Hepatocyte (in vitro differentiated cells): Measurements from ENCODE around the gene CD3G. TPM values are rescaled to one million over a fixed set of nuclear protein-coding genes. Genes with fewer than 3 reads are reported as not detected.

Experiments
- DNase-seq: peaks from one replicate; pipeline ENCODE4 v3.0.0-alpha.2; 2016; ENCODE audit warnings: low spot score
- H2AFZ ChIP-seq: fragments of 200-600 bp; sonication (generic); 2 replicates; pipeline ENCODE4 v1.6.0; 2016; ENCODE audit warnings: antibody characterized with exemption, mild to moderate bottlenecking
- H3K27ac ChIP-seq: fragments of 200-600 bp; sonication (generic); 2 replicates; pipeline ENCODE4 v1.5.1; 2016; ENCODE audit warnings: mild to moderate bottlenecking
- H3K27me3 ChIP-seq: fragments of 200-600 bp; sonication (generic); 2 replicates; pipeline ENCODE4 v1.6.1; 2016
- H3K36me3 ChIP-seq: fragments of 200-600 bp; sonication (generic); replicated peaks from 2 replicates; pipeline ENCODE4 v1.5.1; 2016; ENCODE audit warnings: low read depth; ENCODE audit not compliant: insufficient read depth
- H3K4me1 ChIP-seq: fragments of 200-600 bp; sonication (generic); 2 replicates; pipeline ENCODE4 v1.5.1; 2016; ENCODE audit warnings: mild to moderate bottlenecking, moderate library complexity; ENCODE audit not compliant: insufficient read depth
- H3K4me2 ChIP-seq: fragments of 200-600 bp; sonication (generic); 2 replicates; pipeline ENCODE4 v1.6.0; 2016
- H3K4me3 ChIP-seq: fragments of 200-600 bp; sonication (generic); 2 replicates; pipeline ENCODE4 v1.5.1; 2016; ENCODE audit warnings: mild to moderate bottlenecking
- H3K79me2 ChIP-seq: fragments of 200-600 bp; sonication (generic); 2 replicates; pipeline ENCODE4 v1.6.0; 2017; ENCODE audit warnings: mild to moderate bottlenecking
- H3K9me2 ChIP-seq: fragments of 200-600 bp; sonication (generic); replicated peaks from 2 replicates; pipeline ENCODE4 v1.6.0; 2017; ENCODE audit warnings: mild to moderate bottlenecking; ENCODE audit not compliant: insufficient read depth
- H3K9me3 ChIP-seq: fragments of 200-600 bp; sonication (generic); 2 replicates; pipeline ENCODE4 v1.5.1; 2016; ENCODE audit warnings: low read depth, mild to moderate bottlenecking
- H4K20me1 ChIP-seq: fragments of 200-600 bp; sonication (generic); 2 replicates; pipeline ENCODE4 v1.6.0; 2016; ENCODE audit warnings: mild to moderate bottlenecking; ENCODE audit not compliant: insufficient read depth, poor library complexity, severe bottlenecking
- EZH2 ChIP-seq: fragments of 200-600 bp; sonication (generic); IDR thresholded peaks from 2 replicates; pipeline ENCODE4 v1.6.1; 2016; ENCODE audit warnings: antibody characterized with exemption, mild to moderate bottlenecking, borderline replicate concordance
- EZH2phosphoT487 ChIP-seq: fragments of 200-600 bp; sonication (generic); IDR thresholded peaks from one replicate; pipeline ENCODE4 v1.6.1; 2018; ENCODE audit warnings: antibody characterized with exemption, mild to moderate bottlenecking, low read depth, moderate library complexity; ENCODE audit not compliant: unreplicated experiment, severe bottlenecking
- WGBS: methylation state at CpG from one replicate; pipeline ENCODE4 v1.1.6; 2016; ENCODE audit warnings: low lambda C conversion rate; ENCODE audit errors: missing lambda C conversion rate; 5-methylcytosine and 5-hydroxymethylcytosine counted together
- polyA plus RNA-seq: library from polyadenylated mRNA; unstranded; fragments of >200 nt; fragmentation: Nextera tagmentation; extraction: Ambion mirVana; gene quantifications from 2 replicates; pipeline ENCODE4 v1.2.1, GENCODE V29; 2016
- total RNA-seq: library from RNA; depleted of rRNA; stranded (reverse); fragments of >200 nt; gene quantifications from 2 replicates; pipeline ENCODE4 v1.2.3, GENCODE V29; 2014
- TF ChIP-seq, protein P1 (sequence below): fragments of 200-600 bp; sonication (generic); IDR thresholded peaks from 2 replicates; pipeline ENCODE4 v1.5.1; 2016; ENCODE audit warnings: antibody characterized with exemption, mild to moderate bottlenecking; ENCODE audit not compliant: poor library complexity

The CD3G gene
- total and polyA plus RNA-seq, 2 experiments from 2014 or later = 0.11 to 0.50 TPM

DNA sequence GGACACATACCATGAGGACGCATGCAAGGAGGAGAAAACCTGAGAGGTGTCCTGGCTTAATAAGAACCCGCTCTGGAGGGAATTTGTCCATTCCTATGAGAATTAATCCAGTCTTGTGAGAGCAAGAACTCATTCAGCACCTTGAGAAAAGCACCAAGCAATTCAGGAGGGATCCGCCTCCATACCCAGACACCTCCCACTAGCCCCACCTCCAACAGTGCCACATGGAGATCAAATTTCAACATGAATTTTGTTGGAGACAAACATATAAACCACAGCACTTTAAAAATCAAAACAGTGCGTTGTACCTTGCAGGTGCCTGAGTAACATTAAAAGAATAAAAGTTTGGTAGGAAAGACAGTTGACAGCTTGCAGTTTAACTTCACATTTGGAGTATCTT is 26.6 kb downstream of the CD3G start:
- H2AFZ ChIP-seq = no peak overlapping the region
- no peak for TF ChIP-seq EZH2
- TF ChIP-seq EZH2phosphoT487 = no peak
- TF ChIP-seq, protein P1, sequence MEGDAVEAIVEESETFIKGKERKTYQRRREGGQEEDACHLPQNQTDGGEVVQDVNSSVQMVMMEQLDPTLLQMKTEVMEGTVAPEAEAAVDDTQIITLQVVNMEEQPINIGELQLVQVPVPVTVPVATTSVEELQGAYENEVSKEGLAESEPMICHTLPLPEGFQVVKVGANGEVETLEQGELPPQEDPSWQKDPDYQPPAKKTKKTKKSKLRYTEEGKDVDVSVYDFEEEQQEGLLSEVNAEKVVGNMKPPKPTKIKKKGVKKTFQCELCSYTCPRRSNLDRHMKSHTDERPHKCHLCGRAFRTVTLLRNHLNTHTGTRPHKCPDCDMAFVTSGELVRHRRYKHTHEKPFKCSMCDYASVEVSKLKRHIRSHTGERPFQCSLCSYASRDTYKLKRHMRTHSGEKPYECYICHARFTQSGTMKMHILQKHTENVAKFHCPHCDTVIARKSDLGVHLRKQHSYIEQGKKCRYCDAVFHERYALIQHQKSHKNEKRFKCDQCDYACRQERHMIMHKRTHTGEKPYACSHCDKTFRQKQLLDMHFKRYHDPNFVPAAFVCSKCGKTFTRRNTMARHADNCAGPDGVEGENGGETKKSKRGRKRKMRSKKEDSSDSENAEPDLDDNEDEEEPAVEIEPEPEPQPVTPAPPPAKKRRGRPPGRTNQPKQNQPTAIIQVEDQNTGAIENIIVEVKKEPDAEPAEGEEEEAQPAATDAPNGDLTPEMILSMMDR = no peak
- H3K79me2 ChIP-seq = peaks cover 6% of the 10 kb centered on the region
- H3K27ac ChIP-seq = no peak overlapping the region
- 93% methylated on average over 4 of the region's 4 CpGs for WGBS
- no peaks in the 10 kb centered on the region for H3K4me1 ChIP-seq
- H4K20me1 ChIP-seq = no peaks in the 10 kb centered on the region
- no peak overlapping the region for H3K4me3 ChIP-seq
- no peaks in the 10 kb centered on the region for H3K27me3 ChIP-seq
- H3K4me2 ChIP-seq = no peak overlapping the region
- no peaks in the 10 kb centered on the region for H3K9me3 ChIP-seq
- no peaks in the 10 kb centered on the region for H3K9me2 ChIP-seq
- peaks cover 4% of the 10 kb centered on the region for H3K36me3 ChIP-seq
- DNase-seq = no peak

DNA sequence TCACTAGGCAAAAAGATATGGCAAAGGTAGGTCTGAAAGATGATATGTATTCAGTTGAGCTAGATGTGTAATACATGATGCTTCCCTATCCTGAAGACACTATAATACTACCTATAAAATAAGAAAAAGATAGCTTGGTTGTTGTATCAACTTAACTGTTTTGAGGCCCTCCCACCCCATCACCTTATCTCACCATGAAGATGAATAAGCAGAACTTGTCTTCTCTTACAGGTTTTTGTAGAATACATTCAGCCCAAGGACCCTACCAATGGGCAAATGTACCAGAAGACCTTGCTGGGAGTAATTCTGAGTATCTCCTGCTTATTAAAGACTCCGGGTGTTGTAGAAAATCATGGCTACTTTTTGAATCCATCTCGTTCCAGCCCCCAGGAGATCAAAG is 29.1 kb downstream of the CD3G start:
- Histone ChIP-seq H4K20me1 (no peaks in the 10 kb centered on the region), H3K9me2 (no peaks in the 10 kb centered on the region), H3K4me3 (no peak overlapping the region), H3K36me3 (peaks cover 4% of the 10 kb centered on the region), H3K4me2 (no peak overlapping the region), H3K9me3 (no peaks in the 10 kb centered on the region), H3K79me2 (no peaks in the 10 kb centered on the region), H3K27ac (no peak overlapping the region), H2AFZ (no peak overlapping the region), H3K27me3 (no peaks in the 10 kb centered on the region), H3K4me1 (no peaks in the 10 kb centered on the region)
- TF ChIP-seq, protein P1 = no peak
- TF ChIP-seq EZH2phosphoT487 (no peak), EZH2 (no peak)
- WGBS = 92% methylated on average over 2 of the region's 2 CpGs
- no peak for DNase-seq

DNA sequence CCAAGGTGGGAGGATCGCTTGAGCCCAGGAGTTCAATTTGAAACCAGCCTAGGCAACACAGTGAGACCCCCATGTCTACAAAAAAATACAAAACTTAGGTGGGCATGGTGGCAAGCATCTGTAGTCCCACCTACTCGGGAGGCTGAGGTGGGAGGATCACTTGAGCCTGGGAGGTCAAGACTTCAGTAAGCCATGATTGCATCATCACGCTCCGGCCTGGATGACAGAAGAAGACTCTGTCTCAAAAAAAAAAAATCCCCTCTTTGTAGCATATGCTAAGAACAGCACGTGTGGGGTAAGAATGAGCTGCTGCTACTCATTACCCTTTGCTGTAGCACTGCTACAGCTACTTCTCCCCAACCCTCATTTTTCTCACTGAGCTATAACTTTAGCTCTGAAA is 29.7 kb downstream of the CD3G start:
- no peaks in the 10 kb centered on the region for H4K20me1 ChIP-seq
- H3K79me2 ChIP-seq = no peaks in the 10 kb centered on the region
- no peak overlapping the region for H3K27ac ChIP-seq
- TF ChIP-seq EZH2 = no peak
- TF ChIP-seq, protein P1 = no peak
- no peak for TF ChIP-seq EZH2phosphoT487
- H3K4me3 ChIP-seq = no peak overlapping the region
- no peaks in the 10 kb centered on the region for H3K9me2 ChIP-seq
- no peaks in the 10 kb centered on the region for H3K9me3 ChIP-seq
- H3K27me3 ChIP-seq = no peaks in the 10 kb centered on the region
- peaks cover 4% of the 10 kb centered on the region for H3K36me3 ChIP-seq
- no peak for DNase-seq
- no peak overlapping the region for H2AFZ ChIP-seq
- 99% methylated on average over 5 of the region's 5 CpGs for WGBS
- H3K4me1 ChIP-seq = no peaks in the 10 kb centered on the region
- H3K4me2 ChIP-seq = no peak overlapping the region

DNA sequence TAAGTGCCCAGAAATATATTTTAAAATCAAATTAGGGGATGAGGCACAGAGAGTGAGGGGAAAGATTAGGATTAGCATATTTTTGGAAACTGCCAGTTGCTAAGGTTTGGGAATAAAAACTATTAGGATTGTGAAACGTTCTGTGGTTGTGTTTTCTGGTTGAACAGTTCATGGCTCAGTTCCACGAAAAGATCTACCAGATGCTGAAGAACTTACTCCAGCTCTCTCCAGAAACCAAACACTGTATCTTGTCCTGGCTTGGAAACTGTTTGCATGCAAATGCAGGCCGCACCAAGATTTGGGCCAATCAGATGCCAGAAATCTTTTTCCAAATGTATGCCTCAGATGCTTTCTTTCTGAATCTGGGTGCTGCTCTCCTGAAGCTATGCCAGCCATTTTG is 30.6 kb downstream of the CD3G start:
- H3K4me1 ChIP-seq = no peaks in the 10 kb centered on the region
- TF ChIP-seq EZH2phosphoT487 = no peak
- TF ChIP-seq, protein P1 = no peak
- no peaks in the 10 kb centered on the region for H4K20me1 ChIP-seq
- no peak overlapping the region for H3K4me3 ChIP-seq
- WGBS = 93% methylated on average over 3 of the region's 3 CpGs
- peaks cover 4% of the 10 kb centered on the region for H3K36me3 ChIP-seq
- H3K79me2 ChIP-seq = no peaks in the 10 kb centered on the region
- no peak overlapping the region for H3K4me2 ChIP-seq
- DNase-seq = no peak
- H3K27me3 ChIP-seq = no peaks in the 10 kb centered on the region
- H2AFZ ChIP-seq = no peak overlapping the region
- H3K9me3 ChIP-seq = no peaks in the 10 kb centered on the region
- no peak overlapping the region for H3K27ac ChIP-seq
- no peaks in the 10 kb centered on the region for H3K9me2 ChIP-seq
